GM19023 (cell line): ENCODE measurements around the gene ATXN7.

Source experiments
- ATAC-seq: cut with Tn5 transposase; IDR thresholded peaks from one replicate; pipeline ENCODE4 v1.9.1; 2021; ENCODE audit warnings: mild to moderate bottlenecking, moderate library complexity; ENCODE audit not compliant: unreplicated experiment

The ATXN7 gene

DNA sequence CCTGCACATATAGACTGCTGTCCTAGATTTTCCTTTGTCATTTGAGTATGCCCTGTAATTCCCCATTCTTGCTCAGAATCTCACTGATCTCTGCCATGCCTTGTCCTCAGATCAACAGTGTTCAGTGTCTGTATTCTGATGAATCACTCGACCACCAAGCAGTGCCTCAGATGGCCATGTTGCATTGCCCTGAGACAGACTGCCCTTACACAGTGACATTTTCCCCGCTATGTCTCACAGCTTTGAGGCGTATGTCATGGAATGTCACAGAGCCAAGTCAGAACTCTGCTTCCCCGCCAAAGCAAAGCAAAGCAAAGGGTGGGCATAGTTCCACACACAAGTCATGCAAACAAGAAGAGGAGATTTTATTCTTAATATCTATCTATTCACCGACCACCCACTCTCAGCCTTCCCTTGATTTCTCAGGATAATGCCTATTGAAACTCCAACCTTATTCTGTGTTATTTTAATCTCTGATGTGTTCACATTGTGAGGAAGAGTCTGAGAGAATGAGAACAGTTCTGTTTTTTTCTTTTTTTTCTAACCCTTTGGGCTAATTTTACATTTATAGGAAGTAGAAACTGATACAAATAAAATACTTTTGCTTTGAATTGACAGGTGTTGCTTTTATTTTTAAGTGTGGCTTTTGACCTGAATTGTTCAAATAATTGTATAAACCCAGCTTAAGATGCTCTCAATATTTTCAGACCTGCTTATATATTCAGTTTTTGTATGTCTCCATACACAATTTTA, 176.5 kb downstream of the ATXN7 start:
- no peak for ATAC-seq

GRCh38 chr3:64042952-64043351, 179.3 kb downstream of the ATXN7 start:
- ATAC-seq = no peak

DNA sequence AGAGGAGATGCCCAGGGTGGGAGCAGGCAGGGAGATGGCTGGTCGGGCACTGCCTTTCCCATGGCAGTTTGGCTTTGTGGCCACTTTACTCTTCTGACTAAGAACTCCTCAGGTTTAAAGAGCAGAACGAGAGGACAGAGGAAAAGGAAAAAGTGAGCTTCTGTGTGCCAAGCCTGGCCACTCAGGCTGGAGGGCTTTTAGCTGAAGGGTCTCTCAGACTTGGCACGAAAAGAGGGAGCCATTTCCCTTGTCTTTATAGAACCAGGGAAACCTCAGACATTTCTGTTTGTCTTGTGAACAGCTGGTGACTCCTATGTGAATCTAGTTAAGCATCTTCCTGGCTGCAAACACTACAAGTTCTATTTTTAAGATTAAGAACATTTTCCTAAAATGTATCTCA, 182.9 kb downstream of the ATXN7 start:
- ATAC-seq = no peak

DNA sequence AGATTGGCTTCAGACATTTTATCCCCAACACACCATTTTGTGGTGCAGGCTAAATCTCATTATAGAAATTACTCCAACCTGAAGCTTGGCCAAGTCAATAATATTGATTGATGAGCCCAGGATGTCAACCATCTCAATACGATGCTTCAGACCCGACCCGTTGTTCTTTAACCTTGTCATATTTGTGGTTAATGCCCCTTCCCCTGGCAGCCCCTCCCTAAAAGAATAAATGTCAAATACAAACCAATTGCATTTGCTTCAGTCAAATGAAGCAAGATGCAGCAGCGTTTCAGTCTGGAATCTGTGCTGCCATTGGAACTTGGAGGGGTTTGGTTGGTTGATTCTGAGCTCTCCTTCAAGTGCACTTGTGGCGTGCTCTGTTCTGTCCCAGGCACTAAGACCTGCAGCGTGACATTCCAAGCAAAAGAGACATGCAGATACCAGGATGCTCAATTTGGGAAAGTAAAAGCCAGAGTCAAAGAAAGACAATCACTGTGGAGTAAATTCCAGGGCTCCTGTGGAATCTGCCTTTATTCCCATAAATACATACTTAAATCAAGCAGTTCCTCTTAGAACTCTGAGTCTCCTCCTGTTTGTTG, 183.4 kb downstream of the ATXN7 start:
- ATAC-seq = no peak

DNA sequence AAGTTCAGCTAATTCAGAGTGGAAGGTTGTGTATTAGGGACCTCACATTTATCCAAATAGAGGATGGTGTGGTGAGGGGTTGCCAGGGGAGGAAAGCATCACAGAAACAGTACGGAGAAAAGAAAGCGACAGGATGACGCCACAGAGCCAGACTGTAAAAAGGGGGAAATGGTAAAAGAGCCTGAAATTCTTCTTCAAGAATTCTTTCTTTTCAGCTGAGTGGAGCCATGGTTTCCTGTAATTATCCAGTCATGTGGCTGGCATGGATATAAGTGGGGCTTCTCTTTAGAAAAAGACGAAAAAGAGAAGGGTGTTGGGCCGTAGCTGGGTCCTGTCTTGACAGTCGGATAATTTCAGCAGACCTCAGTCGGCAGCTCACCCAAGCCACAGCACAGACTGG, 184.1 kb downstream of the ATXN7 start:
- no peak for ATAC-seq

DNA sequence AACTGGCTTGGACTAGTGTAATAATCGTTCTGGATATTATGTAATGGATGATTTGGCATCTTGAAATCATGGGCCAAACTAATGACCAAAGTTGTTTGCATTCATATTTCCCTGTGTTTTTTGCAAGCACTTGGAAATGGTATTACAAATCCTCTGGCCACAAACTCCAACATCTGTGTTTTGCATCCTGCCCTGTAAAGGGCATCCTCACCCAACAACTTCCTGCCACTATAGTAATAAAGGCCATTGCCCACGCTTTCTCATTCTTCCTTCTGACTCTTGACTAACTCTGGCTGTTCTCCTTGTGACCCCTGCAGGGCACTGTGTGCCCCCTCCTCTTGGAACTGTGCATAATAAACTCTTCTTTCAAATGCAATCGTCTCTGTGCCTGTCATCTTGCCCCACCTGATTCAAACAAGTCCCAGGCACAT, 185.0 kb downstream of the ATXN7 start:
- ATAC-seq = no peak

DNA sequence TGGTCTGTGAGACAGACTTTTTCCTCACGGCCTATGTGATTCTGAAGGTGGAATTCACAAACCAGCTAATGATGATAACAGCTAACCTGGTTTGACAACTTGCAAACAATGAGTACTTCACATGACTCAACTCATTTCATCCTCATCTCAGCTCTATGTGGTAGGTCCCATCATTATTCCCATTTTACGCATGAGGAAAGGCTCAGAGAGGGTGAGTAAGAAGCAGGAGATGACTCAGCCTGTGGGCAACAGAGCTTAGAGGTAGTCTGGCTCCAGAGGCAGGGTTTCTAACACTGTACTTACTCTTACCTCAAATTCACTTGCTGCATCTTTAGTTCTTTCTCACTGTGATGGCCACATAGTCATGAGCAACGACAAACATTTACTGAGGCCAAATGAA, 185.5 kb downstream of the ATXN7 start:
- no peak for ATAC-seq

DNA sequence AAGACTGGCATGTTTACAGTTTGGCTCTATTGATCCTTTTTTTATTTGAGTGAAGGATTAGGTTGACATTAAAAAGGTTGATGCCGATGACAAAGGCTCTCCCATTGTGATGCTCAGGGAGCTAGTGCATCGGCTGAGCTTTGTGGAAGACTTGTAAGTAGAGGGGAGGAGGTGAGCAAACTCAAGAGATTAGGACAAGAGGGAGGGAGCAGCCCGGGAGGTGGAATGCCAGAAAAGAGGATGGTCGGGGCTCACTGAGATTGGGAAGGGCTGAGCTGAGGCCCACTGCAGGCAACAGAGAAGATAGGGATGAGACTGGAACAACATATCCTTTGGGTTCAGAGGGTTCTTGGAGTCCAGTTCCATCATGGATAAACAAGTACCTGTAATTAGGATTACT, 186.2 kb downstream of the ATXN7 start:
- no peak for ATAC-seq
